Measurements from ENCODE around the gene ZNF804B. TPM values are rescaled to one million over a fixed set of nuclear protein-coding genes. Genes with fewer than 3 reads are reported as not detected.

The ZNF804B gene
- total RNA-seq, 6 donors from 2014 or later, result not detected

- H3K27ac ChIP-seq, result no peak overlapping the region
- H3K4me3 ChIP-seq, result no peak overlapping the region
- no peaks in the 10 kb centered on the region for H3K27me3 ChIP-seq
- ATAC-seq (ENCODE audit: low FRiP score in 2 of 2) (no peak), DNase-seq (no peak)
- WGBS, 2 donors, result 38 to 52% methylated on average over 1 of the region's 1 CpG
- no peaks in the 10 kb centered on the region for H3K4me1 ChIP-seq
- no peaks in the 10 kb centered on the region for H3K9me3 ChIP-seq
- TF ChIP-seq CTCF (IDR thresholded peaks at IDR 0.05), result no peak
- TF ChIP-seq POLR2AphosphoS5 (IDR thresholded peaks at IDR 0.05), result no peak
- TF ChIP-seq EP300 (IDR thresholded peaks at IDR 0.05), result no peak
- no peak for TF ChIP-seq POLR2A (IDR thresholded peaks at IDR 0.05)
- no peaks in the 10 kb centered on the region for H3K36me3 ChIP-seq
Measured at GRCh38 chr7:89357121-89357520, 597.6 kb downstream of the ZNF804B start.

- Histone ChIP-seq H3K27me3 (no peaks in the 10 kb centered on the region), H3K27ac (no peak overlapping the region), H3K36me3 (no peaks in the 10 kb centered on the region), H3K9me3 (no peaks in the 10 kb centered on the region), H3K4me3 (no peak overlapping the region), H3K4me1 (no peaks in the 10 kb centered on the region)
- 66 to 76% methylated on average over 3 of the region's 3 CpGs for whole genome bisulfite sequencing, 2 donors
- no peak for DNase-seq
- TF ChIP-seq POLR2A (IDR thresholded peaks at IDR 0.05) (no peak), POLR2AphosphoS5 (IDR thresholded peaks at IDR 0.05) (no peak), CTCF (IDR thresholded peaks at IDR 0.05) (no peak), EP300 (IDR thresholded peaks at IDR 0.05) (no peak)
- ATAC-seq (ENCODE audit: low FRiP score in 2 of 2), result no peak
Measured at GRCh38 chr7:89377219-89377618, 617.7 kb downstream of the ZNF804B start.

GRCh38 chr7:89385411-89385810 is 625.9 kb downstream of the ZNF804B start:
- TF ChIP-seq CTCF (IDR thresholded peaks at IDR 0.05) (no peak), POLR2A (IDR thresholded peaks at IDR 0.05) (no peak), EP300 (IDR thresholded peaks at IDR 0.05) (no peak), POLR2AphosphoS5 (IDR thresholded peaks at IDR 0.05) (no peak)
- 85 to 91% methylated on average over 1 of the region's 1 CpG for WGBS, 2 donors
- Histone ChIP-seq H3K27me3 (no peaks in the 10 kb centered on the region), H3K4me3 (no peak overlapping the region), H3K36me3 (no peaks in the 10 kb centered on the region), H3K4me1 (no peaks in the 10 kb centered on the region), H3K9me3 (peaks cover 0 to 5% (median 0%) of the 10 kb centered on the region in 4 donors), H3K27ac (no peak overlapping the region)
- no peak for ATAC-seq (ENCODE audit: low FRiP score in 2 of 2)
- no peak for DNase-seq

Small RNA genes lying within 50 kb of the gene (small RNA-seq; reads per million reads assigned to genes)
- gene AC002127.1, result 0 reads per million in 4 donors

Other genes with a start within 250 kb of the ZNF804B start
- gene TEX47, start 36.0 kb downstream of the ZNF804B start, total RNA-seq, result not detected